ENCODE results near the gene LAMA2. TPM values are rescaled to one million over a fixed set of nuclear protein-coding genes. Genes with fewer than 3 reads are reported as not detected.

The LAMA2 gene
- total RNA-seq, 3 donors from 2014 or later = 116 to 293 (median 118) TPM

DNA sequence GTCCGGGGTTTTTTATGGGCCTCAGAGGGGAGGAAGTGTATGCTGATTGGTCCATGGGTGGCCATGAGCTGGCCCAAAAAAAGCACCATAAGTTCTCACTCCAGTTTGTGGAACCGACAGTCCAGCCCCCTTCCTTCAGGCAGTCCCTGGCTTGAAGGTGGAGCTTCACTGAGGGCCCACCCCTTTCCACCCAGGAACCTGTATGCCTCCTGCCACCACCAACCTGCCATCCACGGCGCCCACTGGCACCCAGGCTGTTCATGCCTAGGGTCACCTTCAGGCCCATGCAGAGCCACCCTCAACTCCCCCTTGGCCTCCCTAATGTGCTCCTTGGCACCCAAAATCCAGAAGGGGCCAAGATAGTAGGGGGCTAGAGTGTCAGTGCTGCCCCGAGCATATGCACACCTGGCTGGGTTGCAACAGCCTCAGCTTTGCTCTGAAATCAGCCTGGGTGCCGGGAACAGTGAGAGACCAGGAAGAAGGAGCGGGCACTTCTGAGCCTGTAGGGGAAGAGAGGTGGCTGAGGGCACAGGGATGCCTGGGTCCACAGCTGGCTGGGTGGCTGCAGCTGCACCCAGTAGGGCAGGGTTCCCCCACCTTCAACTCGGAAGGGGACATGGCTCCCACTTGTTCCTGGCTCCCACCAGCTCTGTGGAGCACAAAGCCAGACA, 534.6 kb downstream of the LAMA2 start:
- Histone ChIP-seq H3K4me1 (no peaks in the 10 kb centered on the region), H3K36me3 (no peaks in the 10 kb centered on the region), H3K27ac (no peak overlapping the region), H3K4me3 (no peak overlapping the region), H3K9me3 (no peaks in the 10 kb centered on the region), H3K27me3 (no peaks in the 10 kb centered on the region)
- TF ChIP-seq, protein P1, sequence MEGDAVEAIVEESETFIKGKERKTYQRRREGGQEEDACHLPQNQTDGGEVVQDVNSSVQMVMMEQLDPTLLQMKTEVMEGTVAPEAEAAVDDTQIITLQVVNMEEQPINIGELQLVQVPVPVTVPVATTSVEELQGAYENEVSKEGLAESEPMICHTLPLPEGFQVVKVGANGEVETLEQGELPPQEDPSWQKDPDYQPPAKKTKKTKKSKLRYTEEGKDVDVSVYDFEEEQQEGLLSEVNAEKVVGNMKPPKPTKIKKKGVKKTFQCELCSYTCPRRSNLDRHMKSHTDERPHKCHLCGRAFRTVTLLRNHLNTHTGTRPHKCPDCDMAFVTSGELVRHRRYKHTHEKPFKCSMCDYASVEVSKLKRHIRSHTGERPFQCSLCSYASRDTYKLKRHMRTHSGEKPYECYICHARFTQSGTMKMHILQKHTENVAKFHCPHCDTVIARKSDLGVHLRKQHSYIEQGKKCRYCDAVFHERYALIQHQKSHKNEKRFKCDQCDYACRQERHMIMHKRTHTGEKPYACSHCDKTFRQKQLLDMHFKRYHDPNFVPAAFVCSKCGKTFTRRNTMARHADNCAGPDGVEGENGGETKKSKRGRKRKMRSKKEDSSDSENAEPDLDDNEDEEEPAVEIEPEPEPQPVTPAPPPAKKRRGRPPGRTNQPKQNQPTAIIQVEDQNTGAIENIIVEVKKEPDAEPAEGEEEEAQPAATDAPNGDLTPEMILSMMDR (IDR thresholded peaks at IDR 0.05) = no peak
- TF ChIP-seq POLR2A (IDR thresholded peaks at IDR 0.05) (no peak), POLR2AphosphoS5 (IDR thresholded peaks at IDR 0.05) (no peak)
- intact Hi-C loops (cut with DNase I; ENCODE audit: low total_unique reads) = no loop called here
- DNase-seq (ENCODE audit: low spot score in 2 of 2) = no peak

DNA sequence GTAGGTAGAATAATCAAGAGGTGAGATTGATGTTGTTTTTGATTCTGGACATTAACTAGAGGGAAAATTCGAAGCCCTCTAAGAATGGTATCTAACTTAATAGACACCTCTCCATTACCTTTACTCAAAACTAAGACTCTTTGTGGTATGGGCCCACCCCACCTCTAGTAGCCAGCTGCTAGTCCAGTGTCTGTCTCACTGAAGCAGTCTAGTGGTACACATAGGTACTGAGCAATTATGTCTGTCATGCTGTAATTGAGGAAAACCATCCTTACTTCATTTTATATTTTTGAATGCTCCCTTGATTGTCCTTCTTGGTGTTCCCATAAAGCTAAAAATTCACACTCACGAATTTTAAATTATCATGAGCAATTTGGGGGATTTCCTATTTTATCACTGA, 536.4 kb downstream of the LAMA2 start:
- Histone ChIP-seq H3K4me3 (no peak overlapping the region), H3K9me3 (no peaks in the 10 kb centered on the region), H3K4me1 (no peaks in the 10 kb centered on the region), H3K27ac (no peak overlapping the region), H3K36me3 (peaks cover 2% of the 10 kb centered on the region), H3K27me3 (no peaks in the 10 kb centered on the region)
- intact Hi-C loops (cut with DNase I; ENCODE audit: low total_unique reads) = no loop called here
- no peak for TF ChIP-seq POLR2AphosphoS5 (IDR thresholded peaks at IDR 0.05)
- TF ChIP-seq POLR2A (IDR thresholded peaks at IDR 0.05) = no peak
- TF ChIP-seq, protein P1 (IDR thresholded peaks at IDR 0.05) = no peak
- DNase-seq (ENCODE audit: low spot score in 2 of 2) = no peak

DNA sequence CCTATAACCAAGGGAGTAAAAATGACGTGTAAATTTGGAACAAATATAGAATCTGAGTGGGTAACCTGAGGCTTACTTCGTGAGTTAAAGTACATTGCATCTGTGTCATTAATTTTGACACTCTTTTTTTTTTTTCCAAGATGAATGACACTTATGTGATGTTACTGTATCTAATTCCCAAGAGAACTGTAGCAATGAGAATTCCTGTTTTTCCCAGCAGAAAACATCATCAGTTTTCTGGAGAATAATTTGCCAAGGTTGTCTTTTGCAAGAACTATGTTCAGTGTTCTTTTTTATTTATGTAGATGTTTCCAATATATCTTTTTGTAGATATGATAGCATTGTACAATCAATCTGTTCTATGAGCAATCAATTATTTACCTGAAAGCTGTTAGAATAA, 543.4 kb downstream of the LAMA2 start:
- no peak for TF ChIP-seq POLR2A (IDR thresholded peaks at IDR 0.05)
- TF ChIP-seq, protein P1 (IDR thresholded peaks at IDR 0.05) = no peak
- TF ChIP-seq POLR2AphosphoS5 (IDR thresholded peaks at IDR 0.05) = no peak
- no peak for DNase-seq (ENCODE audit: low spot score in 2 of 2)
- intact Hi-C loops (cut with DNase I; ENCODE audit: low total_unique reads) = no loop called here
- Histone ChIP-seq H3K4me3 (no peak overlapping the region), H3K9me3 (no peaks in the 10 kb centered on the region), H3K4me1 (no peaks in the 10 kb centered on the region), H3K27me3 (no peaks in the 10 kb centered on the region), H3K36me3 (peaks cover 5% of the 10 kb centered on the region), H3K27ac (no peak overlapping the region)

DNA sequence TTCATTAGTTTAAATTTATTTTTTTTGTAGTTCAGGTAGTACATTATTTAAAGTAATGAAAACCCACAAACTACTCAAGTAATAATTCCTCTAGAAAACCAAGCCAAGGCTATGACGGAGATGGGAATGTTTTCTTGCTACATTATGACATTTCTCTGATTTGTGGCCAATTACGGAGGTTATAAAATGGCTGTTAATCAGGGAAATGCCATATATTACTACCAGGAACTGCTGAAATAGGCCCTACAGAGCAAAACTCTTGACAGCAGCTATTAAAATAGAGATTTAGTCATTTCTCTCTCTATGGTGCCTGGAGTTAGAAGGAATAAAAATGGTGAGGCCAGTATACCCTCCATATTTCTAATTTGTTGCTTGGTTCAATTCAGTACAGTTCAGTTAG, 547.0 kb downstream of the LAMA2 start:
- TF ChIP-seq, protein P1 (IDR thresholded peaks at IDR 0.05) = no peak
- no peak for TF ChIP-seq POLR2AphosphoS5 (IDR thresholded peaks at IDR 0.05)
- no peak for TF ChIP-seq POLR2A (IDR thresholded peaks at IDR 0.05)
- no peak for DNase-seq (ENCODE audit: low spot score in 2 of 2)
- intact Hi-C loops (cut with DNase I; ENCODE audit: low total_unique reads) = no loop called here
- no peaks in the 10 kb centered on the region for H3K9me3 ChIP-seq
- H3K27me3 ChIP-seq = no peaks in the 10 kb centered on the region
- H3K4me1 ChIP-seq = no peaks in the 10 kb centered on the region
- H3K36me3 ChIP-seq = no peaks in the 10 kb centered on the region
- H3K27ac ChIP-seq = no peak overlapping the region
- no peak overlapping the region for H3K4me3 ChIP-seq

DNA sequence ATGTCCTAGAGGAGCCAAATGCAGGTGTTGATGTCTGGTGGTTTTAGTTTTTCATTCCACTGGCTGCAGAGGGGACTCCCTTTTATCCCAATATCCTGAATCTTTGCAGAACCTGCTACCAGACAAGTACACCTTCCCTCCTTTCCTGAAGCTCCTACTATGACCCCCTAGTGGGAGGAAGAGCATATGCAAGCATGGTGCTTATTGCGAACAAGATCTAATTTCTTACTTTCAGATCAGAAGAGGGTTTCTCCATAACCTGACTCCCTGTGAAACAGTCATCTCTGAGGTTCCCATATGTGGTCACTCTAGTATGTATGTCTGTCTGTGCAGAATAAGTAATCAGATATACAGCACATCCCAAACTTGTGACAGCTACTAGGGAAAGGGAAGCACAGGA, 549.8 kb downstream of the LAMA2 start:
- Histone ChIP-seq H3K27ac (no peak overlapping the region), H3K27me3 (no peaks in the 10 kb centered on the region), H3K9me3 (no peaks in the 10 kb centered on the region), H3K4me1 (no peaks in the 10 kb centered on the region), H3K36me3 (no peaks in the 10 kb centered on the region), H3K4me3 (no peak overlapping the region)
- intact Hi-C loops (cut with DNase I; ENCODE audit: low total_unique reads) = no loop called here
- no peak for TF ChIP-seq POLR2A (IDR thresholded peaks at IDR 0.05)
- TF ChIP-seq, protein P1 (IDR thresholded peaks at IDR 0.05) = no peak
- no peak for TF ChIP-seq POLR2AphosphoS5 (IDR thresholded peaks at IDR 0.05)
- DNase-seq (ENCODE audit: low spot score in 2 of 2) = no peak

Measured in breast epithelium (tissue), 4 donors.